HG03045 (cell line): ENCODE results near the gene KRTAP9-8.
"Not testable (repeated sequence)": the region's sequence is repeated elsewhere in the genome, so short reads cannot be mapped to it uniquely, and the experiment has no call there.

Experiments used
- ATAC-seq: cut with Tn5 transposase; IDR thresholded peaks from one replicate; pipeline ENCODE4 v1.9.1; 2021; ENCODE audit warnings: mild to moderate bottlenecking, moderate library complexity; ENCODE audit not compliant: unreplicated experiment

KRTAP9-8 gene

DNA sequence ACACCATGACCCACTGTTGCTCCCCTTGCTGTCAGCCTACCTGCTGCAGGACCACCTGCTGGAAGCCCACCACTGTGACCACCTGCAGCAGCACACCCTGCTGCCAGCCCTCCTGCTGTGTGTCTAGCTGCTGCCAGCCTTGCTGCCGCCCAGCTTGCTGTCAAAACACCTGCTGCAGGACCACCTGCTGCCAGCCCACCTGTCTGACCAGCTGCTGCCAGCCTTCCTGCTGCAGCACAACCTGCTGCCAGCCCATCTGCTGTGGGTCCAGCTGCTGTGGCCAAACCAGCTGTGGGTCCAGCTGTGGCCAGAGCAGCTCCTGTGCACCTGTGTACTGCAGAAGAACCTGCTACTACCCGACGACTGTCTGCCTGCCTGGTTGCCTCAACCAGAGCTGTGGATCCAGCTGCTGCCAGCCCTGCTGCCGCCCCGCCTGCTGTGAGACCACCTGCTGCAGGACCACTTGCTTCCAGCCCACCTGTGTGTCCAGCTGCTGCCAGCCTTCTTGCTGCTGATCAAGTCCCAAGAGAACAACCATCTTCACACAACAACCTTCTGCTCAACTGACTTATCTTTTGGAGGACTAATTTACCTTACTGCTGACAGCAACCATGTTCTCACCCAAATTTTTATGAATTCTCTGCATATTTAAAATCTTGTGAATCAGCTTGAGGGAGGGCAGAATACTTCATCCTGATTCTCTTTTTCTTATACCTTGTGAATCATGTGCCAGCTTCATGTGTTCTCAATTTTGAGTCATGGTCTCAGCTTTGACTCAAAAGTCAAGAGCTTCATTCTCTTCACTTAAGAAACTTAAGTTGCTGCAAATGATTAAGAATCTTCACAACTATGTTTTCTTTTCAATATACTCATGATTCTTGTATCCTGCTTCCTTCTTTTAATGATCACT, 17.8 kb downstream of the KRTAP9-8 start, which contains the start of gene KRTAP9-9:
KRTAP9-9 (plus strand) TSS at position 4 of the 910 bp plus-strand sequence.
- ATAC-seq: not testable (repeated sequence)

- ATAC-seq: no peak
These were observed 18.5 kb downstream of the KRTAP9-8 start for GRCh38 chr17:41256291-41256685.

- no peak for ATAC-seq
These were observed 20.6 kb downstream of the KRTAP9-8 start for GRCh38 chr17:41258406-41258805.

DNA sequence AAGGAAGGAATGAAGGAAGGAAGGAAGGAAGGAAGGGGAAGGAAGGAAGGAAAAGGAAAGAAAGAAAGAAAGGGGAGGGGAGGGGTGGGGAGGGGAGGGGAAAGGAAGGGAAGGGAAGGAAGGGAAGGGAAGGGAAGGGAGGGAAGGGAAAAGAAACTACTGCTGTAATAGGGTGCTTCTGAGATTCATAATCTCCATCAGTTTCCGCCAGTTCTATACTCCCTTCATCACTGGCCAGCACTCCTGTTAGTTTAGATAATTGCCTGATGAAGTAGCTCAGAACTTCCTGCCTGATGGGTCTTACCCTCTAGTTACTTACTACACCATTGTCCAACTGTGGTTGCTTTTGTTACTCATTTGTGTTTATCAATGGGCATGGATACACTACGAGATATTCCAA, 25.4 kb downstream of the KRTAP9-8 start:
- no peak for ATAC-seq

DNA sequence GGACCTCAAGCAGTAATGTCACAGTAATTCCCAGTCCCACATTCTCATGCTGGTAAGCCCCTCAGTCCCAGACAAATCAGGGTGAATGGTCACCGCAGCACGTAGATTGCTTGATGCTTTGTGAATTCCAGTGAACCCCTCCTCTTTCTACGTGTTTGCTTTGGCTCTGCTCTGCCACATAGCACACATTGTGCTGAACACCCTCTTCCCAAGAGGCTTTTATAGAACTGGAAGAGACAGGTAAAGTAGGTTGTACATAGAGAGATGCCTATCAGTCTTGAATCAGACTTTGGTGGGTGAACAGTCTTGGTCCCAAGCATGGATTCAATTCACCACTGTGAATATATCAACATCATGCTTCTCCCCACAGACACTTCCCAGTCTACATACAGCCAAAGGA, 26.8 kb downstream of the KRTAP9-8 start:
- ATAC-seq: no peak

DNA sequence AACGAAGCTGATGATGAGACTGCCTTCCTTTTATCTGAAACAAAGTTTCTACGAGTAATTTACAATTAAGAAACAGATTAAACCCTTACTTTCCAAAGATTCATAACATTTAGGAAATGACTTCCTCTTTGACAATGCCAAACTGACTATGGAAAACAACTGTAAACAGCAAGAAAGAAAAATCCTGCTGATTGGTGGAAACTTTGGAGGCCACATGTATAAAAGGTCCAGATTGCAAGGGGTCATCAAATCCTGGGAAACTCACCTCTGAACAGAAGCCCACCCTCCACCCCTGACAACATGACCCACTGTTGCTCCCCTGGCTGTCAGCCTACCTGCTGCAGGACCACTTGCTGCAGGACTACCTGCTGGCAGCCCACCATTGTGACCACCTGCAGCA, 27.3 kb downstream of the KRTAP9-8 start, which contains the start of gene KRTAP9-6:
KRTAP9-6 (plus strand) TSS at position 301 of the 400 bp plus-strand sequence; CDS start at position 301, 0 bp downstream.
- no peak for ATAC-seq

GRCh38 chr17:41267711-41268110, 29.9 kb downstream of the KRTAP9-8 start:
- ATAC-seq: no peak

DNA sequence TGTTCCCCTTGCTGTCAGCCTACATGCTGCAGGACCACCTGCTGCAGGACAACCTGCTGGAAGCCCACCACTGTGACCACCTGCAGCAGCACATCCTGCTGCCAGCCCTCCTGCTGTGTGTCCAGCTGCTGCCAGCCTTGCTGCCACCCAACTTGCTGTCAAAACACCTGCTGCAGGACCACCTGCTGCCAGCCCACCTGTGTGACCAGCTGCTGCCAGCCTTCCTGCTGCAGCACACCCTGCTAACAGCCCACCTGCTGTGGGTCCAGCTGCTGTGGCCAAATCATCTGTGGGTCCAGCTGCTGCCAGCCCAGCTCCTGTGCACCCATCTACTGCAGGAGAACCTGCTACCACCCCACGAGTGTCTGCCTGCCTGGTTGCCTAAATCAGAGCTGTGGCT, 33.5 kb downstream of the KRTAP9-8 start:
- not testable (repeated sequence) for ATAC-seq

- no peak for ATAC-seq
These were observed 34.1 kb downstream of the KRTAP9-8 start for GRCh38 chr17:41271858-41272257.

DNA sequence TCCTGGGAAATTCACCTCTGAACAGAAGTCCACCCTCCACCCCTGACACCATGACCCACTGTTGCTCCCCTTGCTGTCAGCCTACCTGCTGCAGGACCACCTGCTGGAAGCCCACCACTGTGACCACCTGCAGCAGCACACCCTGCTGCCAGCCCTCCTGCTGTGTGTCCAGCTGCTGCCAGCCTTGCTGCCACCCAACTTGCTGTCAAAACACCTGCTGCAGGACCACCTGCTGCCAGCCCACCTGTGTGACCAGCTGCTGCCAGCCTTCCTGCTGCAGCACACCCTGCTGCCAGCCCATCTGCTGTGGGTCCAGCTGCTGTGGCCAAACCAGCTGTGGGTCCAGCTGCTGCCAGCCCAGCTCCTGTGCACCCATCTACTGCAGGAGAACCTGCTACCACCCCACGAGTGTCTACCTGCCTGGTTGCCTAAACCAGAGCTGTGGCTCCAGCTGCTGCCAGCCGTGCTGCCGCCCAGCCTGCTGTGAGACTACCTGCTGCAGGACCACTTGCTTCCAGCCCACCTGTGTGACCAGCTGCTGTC, 37.9 kb downstream of the KRTAP9-8 start, which contains the start of gene KRTAP9-7:
KRTAP9-7 (plus strand) TSS at position 51 of the 543 bp plus-strand sequence; CDS start at position 51, 0 bp downstream.
- ATAC-seq: not testable (repeated sequence)

- no peak for ATAC-seq
These were observed 40.6 kb downstream of the KRTAP9-8 start for GRCh38 chr17:41278176-41278955.

GRCh38 chr17:41284043-41284442, 46.2 kb downstream of the KRTAP9-8 start:
- ATAC-seq: no peak

GRCh38 chr17:41284546-41284945, 46.7 kb downstream of the KRTAP9-8 start:
- no peak for ATAC-seq

- ATAC-seq: no peak
These were observed 49.3 kb downstream of the KRTAP9-8 start for GRCh38 chr17:41287050-41287449.
